GM10248 (cell line): ENCODE results near the gene MFAP2.

Experiments
- CTCF ChIA-PET: fragments of 300-600 bp; sonication (Branson Sonifier 250); formaldehyde crosslinking; extraction: SDS; loops from one replicate; lab custom pipeline; 2021; ENCODE audit warnings: antibody characterized with exemption; lab: Yijun Ruan, JAX
- POLR2A ChIA-PET: fragments of 350-650 bp; sonication (Branson Sonifier 250); formaldehyde crosslinking; extraction: SDS; loops from one replicate; lab custom pipeline; 2020; ENCODE audit warnings: antibody characterized with exemption; lab: Yijun Ruan, JAX
- DNase-seq: peaks from one replicate; pipeline ENCODE4 v3.0.0; 2012; ENCODE audit errors: extremely low spot score
- TF ChIP-seq, protein P1 (sequence below): IDR thresholded peaks from 2 replicates; pipeline ENCODE4 v1.5.1; 2012; ENCODE audit warnings: mild to moderate bottlenecking, low read depth; ENCODE audit errors: extremely low read depth, missing control alignments, control extremely low read depth

Gene MFAP2

DNA sequence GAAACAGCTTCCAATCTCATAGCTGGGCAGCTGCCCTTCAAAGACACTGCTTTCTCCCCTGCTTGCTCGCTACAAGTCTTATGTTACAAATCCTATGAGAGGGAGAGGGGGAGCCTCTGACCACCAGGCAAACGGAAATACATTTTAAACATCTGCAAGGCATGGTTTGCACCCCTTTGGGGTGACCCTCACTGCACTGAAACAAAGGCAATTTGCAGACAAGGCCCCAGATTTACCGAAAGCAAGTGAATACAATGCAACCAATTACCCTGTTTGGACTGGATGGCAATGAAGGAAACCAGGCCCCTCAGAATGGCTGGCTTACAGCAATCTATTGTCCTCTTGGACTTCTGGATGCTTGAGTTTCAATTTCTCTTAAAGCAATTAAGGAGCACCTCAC, 43.2 kb upstream of the MFAP2 start:
- POLR2A ChIA-PET: interaction anchor here (0.6 kb wide), 1 partner anchor 413 kb away, joined by 3 read pairs; no protein-coding TSS in a partner anchor
- CTCF ChIA-PET: interaction anchor here (0.9 to 3.0 kb wide), 9 partner anchors 8 to 403 kb away, joined by 3 to 16 read pairs (median 4); partner anchors contain the start of genes ATP13A2 and SDHB
- DNase-seq: no peak
- TF ChIP-seq, protein P1, sequence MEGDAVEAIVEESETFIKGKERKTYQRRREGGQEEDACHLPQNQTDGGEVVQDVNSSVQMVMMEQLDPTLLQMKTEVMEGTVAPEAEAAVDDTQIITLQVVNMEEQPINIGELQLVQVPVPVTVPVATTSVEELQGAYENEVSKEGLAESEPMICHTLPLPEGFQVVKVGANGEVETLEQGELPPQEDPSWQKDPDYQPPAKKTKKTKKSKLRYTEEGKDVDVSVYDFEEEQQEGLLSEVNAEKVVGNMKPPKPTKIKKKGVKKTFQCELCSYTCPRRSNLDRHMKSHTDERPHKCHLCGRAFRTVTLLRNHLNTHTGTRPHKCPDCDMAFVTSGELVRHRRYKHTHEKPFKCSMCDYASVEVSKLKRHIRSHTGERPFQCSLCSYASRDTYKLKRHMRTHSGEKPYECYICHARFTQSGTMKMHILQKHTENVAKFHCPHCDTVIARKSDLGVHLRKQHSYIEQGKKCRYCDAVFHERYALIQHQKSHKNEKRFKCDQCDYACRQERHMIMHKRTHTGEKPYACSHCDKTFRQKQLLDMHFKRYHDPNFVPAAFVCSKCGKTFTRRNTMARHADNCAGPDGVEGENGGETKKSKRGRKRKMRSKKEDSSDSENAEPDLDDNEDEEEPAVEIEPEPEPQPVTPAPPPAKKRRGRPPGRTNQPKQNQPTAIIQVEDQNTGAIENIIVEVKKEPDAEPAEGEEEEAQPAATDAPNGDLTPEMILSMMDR: no peak

DNA sequence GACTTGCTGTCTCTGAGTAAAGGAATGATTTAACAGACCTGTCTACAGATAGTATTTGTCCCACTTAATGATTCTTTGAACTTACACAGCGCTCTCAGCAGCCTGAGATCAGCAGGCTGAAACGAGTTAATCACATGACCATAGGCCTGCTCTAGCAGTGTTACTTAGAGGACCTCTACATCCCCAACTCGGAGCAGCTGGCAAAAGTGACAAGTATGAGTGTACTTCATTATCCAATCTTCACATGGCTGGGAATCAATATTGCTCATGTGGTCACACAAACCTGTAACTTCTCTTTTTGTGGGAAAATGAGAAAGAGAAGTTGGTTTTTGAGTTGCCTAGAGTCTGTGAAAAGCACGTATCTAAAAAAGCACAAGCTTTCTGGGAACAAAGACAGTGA, 42.7 kb upstream of the MFAP2 start:
- CTCF ChIA-PET: interaction anchor here (0.8 to 3.0 kb wide), 10 partner anchors 8 to 402 kb away, joined by 3 to 16 read pairs (median 4); partner anchors contain the start of genes ATP13A2 and SDHB
- POLR2A ChIA-PET: interaction anchor here (0.6 kb wide), 1 partner anchor 413 kb away, joined by 3 read pairs; no protein-coding TSS in a partner anchor

DNA sequence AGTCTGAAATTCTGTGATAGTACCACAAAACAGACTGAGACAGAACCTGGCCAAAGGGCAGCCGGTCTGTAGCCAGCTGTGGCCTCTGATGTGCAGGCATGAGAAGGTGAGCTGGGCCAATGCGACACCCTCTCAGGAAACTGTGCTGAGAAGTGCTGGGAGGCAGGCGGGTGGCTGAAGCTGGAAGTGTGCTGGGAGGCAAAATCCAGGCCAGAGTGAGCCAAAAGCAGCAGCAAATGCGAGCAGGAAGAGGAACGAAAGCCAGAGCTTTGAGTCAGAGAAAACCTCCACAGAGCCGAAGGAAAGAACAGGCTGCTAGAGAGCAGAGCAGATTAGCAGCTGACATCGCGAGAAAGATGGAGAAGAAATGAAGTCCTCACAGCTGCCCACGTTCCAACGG, 41.5 kb upstream of the MFAP2 start:
- POLR2A ChIA-PET: no interaction called here
- CTCF ChIA-PET: interaction anchor here (0.9 to 3.0 kb wide), 5 partner anchors 9 to 401 kb away, joined by 3 to 16 read pairs (median 3); partner anchors contain the start of gene ATP13A2
- no peak for DNase-seq
- TF ChIP-seq, protein P1: no peak

More for the DNA sequence above, 42.7 kb upstream of the MFAP2 start:
- DNase-seq: no peak
- TF ChIP-seq, protein P1: no peak

DNA sequence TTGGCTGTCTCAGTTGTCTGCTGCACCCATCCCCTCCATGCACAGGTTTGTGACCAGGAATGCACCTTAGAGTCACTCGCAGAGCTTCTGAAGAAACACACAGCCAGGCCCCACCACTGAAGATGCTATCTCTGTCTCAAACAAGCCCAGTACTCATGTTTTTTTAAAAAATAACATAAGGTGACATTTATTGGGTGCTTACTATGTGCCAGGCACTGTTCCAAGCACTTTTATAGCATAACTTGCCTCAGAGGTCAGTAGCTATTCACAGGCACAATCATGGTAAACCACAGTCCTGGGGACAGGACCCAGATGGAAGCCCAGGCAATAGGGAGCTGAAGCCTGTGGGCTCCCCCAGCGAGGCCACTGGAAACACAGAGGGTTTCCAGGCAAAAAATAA, 40.1 kb upstream of the MFAP2 start:
- CTCF ChIA-PET: interaction anchor here (1.1 kb wide), 1 partner anchor 28 kb away, joined by 4 read pairs; no protein-coding TSS in a partner anchor
- TF ChIP-seq, protein P1: no peak
- DNase-seq: no peak
- POLR2A ChIA-PET: no interaction called here

DNA sequence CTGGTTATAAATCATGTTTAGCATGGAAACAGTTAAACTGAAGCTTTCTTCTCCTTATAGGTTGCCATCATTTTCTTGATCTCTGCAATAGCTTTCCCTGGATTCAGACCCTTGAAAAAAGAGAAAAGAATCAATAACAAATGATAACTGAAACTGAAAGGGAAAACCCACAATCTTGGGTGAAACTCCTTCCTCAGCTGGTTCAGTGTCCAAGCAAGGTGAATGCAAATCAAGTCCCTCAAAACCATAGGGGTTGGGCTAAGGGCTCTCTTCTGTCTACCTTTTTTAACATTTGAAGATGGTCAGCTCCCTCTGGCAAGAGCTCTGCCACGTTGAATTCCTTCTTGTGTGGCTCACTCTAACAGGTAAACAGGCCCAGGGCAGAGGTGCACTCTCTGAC, 38.4 kb upstream of the MFAP2 start:
- ChIA-PET CTCF (interaction anchor here (0.7 to 1.9 kb wide), 5 partner anchors 12 to 67 kb away, joined by 3 to 8 read pairs (median 3); no protein-coding TSS in a partner anchor), POLR2A (interaction anchor here (1.2 kb wide), 1 partner anchor 114 kb away, joined by 3 read pairs; no protein-coding TSS in a partner anchor)
- no peak for DNase-seq
- TF ChIP-seq, protein P1: no peak

DNA sequence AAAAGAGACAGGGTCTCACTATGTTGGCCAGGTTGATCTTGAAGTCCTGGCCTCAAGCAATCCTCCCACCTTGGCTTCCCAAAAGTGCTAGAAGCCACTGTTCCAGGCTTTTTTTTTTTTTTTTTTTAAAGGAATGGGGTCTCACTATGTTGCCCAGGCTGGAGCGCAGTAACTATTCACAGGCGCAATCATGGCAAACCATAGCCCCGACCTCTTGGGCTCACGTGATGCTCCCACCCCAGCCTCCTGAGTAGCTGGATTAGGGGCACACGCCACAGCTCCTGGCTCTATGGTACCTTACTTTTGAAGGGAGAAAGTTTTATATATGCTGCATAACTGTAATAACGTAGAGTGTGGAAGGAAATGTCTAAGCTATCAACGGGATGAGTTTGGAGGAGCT, 37.0 kb upstream of the MFAP2 start:
- TF ChIP-seq, protein P1: no peak
- no peak for DNase-seq
- POLR2A ChIA-PET: interaction anchor here (0.7 kb wide), 1 partner anchor 9 kb away, joined by 4 read pairs; no protein-coding TSS in a partner anchor
- CTCF ChIA-PET: interaction anchor here (1.4 to 1.9 kb wide), 3 partner anchors 16 to 57 kb away, joined by 3 to 8 read pairs (median 4); no protein-coding TSS in a partner anchor
